ENCODE measurements around the gene FAM180A.

Gene FAM180A

DNA sequence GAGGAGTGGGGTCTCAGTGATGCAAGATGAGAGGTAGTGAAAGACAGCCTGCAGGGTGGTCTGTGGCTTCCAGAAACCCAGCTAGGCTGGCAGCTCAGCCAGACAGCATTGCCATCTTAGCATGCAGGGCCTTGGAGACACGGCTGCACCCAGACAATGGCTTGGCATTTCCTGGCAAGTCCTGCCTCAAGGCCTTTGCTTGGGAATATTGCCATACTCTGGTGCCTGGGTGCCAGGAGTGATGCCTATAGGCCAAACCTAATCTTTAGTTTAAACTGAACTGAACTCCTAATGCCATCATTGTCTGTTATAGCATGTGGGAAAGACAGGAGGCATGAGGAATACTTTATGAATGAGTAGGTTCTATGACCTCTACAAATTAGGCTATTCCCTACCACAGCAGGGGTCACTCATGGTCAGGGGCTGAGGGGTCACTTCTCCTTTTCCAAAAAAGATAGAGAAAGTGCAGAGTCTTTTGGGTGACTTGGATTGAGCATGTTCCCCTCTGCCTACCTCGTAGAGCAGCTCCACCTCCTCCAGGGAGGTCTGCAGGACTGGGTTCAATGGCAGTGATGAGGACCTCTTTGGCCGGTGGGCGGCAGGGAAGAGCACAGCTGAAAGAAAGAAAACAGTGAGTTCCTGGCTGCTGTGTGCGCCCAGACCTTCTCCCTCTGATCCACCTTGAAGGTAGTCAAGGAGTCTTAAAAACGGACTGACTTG lies 11.9 kb downstream of the FAM180A start:
- no peak for DNase-seq

DNA sequence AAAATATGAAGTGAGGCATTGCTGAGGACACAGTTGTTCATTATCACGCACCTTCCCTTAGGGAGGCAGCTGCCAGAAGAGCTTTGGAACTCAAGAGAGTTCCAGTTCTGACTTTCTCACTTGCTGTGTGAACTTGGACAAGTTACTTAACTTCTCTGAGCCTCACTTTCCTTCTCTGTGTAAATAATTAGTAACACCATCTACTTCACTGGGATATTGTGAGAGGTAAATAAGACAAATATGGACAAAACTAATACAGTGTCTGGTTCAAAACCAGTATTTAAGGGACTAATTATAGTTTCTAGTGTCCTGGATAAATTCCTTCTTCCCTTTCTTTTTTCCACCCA lies 14.3 kb downstream of the FAM180A start:
- no peak for DNase-seq

DNA sequence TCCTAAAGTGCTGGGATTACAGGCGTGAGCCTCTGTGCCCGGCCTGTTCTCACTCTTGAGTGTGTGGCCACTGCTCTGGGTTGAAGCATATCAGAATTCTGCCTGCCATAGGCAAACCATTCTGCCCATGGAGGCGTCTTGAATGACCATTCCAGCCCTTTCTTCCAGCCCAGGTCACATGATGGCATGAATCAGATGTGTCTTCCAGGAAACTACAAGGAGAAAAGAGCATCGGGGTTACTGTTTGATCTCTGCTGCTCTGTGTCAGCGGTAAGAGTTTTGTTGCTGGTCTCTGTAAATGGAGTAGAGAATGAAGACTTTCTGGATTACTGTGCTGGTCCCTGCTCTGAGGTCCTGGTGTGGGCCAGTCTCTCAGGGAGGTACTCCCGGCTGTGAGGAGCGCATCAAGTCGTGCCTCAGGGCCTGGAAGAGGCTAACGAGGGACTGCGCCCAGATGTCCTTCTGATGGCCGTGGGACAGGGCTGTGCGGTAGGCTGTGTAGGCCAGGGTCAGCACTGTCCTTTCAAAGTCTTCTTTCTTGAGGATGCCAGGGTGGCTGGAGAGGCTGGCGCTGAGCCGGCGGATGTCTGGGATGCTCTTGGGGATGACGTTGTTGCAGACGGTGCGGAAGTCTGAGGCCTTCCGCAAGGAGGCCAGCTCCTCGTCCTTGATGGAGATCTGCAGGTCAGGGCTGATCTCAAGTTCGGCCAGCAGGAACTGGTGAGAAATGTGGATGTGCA lies 14.8 kb downstream of the FAM180A start:
- no peak for DNase-seq

DNA sequence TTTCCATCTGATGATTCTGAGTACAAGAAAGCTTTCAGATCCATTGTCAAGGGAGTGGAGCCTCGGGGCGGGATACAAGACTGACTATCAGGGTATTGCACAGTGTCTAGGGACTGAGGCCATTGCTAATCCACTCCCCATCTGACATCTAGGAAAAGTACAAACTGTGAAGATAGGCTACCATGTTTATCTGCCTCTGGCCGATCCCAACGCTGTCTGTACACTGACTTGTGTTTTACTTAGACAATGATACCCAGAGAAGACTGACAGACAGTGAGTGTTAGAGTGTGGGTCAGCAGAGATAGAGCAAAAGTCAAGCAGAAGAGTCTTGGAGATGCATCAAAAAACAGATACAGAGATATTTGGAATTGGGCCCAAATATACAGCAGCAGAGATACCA lies 17.5 kb downstream of the FAM180A start:
- no peak for DNase-seq

DNA sequence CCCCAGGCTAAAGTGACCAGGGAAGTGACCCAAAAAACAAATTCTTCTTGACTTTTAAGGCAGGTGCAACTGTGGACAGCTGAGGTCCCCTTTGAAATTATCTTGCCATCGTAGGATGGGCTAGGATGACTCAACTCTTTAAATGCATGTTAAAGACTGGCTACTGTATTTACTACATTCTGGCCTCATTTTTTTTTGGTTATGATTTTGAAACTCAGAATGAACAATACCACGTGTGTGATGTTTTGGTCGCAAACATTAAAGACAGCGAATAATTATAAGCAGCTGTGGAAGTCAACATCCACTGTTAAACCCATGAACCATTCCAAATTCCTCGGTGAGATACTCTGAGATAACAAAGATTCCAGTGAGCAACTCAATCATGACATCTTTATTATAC lies 19.4 kb downstream of the FAM180A start:
- no peak for DNase-seq

DNA sequence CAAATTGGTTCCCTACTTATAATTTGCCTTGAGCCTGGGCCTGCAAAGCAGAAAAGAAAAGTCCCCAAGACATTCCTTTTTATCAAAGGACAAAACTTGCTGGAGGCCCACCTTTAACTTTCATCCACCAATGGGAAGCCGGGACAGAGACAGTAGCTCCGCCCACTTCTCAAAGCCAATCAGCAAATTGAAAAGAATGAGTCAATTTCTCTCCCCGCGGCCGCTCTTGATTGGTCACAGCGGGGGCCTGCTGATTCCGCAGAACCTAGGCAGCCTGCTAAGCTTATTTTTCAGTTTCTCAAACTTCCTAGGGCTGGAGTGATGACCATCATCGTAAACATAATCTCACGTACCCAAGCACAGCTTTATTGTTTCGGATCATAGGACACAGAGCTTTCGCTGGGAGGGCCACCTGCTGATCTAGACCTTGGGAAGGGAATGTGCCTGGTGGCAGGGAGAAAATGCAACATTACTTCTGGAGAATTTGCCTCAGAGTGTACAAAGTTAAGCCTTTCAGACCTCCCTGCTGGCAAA lies 20.4 kb downstream of the FAM180A start, which contains the start of gene SLC13A4:
TSS of gene SLC13A4 (minus strand) at position 51 of the 534 bp plus-strand sequence. CDS start 690 bp downstream, outside the sequence.
- no peak for DNase-seq

DNA sequence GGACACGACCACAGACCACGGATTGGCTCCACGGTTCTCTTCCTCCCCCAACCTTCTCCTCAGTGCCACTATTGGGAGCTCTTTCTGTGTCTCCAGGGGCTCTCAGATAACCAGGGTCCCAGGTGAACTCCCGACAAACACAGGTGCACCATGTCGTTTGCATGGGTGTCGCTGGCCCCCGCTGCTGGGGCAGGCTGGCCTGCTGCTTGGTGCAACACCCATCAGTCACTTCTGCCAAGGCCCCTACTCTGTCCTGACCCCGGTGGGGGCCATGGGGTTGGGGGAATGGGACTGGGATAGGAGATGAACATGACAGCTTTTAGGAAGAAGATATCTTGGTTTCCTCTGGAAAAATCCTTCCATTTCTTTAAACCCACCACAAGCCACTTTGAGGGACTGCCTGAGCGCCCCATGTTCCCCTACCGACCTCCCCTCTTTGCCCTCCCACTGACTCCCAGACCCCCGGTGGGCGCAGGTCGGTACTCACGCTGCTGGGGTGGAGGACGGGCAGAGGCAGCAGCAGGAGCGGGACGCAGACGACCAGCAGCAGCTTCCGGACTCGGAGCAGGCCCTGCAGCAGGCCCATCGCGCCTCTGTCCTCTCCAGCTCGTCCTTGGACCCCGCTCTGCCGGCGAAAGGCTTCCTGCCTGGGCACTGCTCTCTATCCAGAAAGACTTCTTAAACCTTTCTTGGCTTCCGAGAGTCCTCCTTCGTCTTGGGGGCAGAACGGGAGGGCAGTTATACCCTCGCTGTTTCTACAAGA lies 21.5 kb downstream of the FAM180A start:
- no peak for DNase-seq

DNA sequence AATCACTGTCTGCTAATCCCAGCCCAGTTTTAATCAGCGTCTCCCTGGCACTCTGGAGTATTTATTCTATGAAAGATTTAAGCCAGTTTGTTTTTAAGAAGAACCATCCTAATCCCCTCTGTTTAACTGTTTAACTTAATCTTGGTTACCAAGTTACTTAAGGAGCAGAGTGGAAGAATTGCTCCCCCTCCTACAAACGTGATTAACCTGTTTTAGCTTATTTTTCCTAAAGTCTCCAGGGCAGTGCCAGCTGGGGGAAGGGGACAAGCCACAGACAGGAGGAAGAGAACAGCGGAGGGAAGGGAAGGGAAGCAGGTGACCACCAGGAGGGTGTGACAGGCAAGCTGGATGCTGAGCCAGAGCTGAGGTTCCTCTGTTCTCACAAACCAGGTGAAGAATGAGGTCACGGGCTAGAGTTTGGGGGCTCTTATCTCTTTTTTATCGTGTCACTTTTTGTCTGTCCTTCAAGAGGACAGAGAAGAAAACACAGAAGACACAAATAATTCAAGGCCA lies 22.3 kb downstream of the FAM180A start:
- DNase-seq: no peak

DNA sequence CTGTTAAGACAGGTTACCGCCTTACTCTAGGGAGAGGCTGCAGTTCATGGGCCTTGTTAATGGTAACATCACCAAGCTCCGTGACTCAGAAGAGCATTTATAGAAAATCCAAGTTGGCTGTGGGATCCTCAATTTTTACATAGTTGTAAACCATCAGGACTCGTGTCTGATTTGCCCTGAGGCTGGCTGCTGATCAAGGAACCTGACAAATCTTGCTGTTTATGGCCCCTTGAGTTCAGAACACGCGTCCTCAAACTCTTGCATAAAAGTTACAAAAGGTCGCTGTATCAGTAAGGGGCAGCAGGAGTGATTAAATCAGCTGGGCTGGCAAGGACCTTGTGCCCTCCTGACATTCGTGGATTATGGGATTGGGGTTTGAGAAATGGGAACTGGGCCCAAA lies 25.2 kb downstream of the FAM180A start:
- no peak for DNase-seq

DNA sequence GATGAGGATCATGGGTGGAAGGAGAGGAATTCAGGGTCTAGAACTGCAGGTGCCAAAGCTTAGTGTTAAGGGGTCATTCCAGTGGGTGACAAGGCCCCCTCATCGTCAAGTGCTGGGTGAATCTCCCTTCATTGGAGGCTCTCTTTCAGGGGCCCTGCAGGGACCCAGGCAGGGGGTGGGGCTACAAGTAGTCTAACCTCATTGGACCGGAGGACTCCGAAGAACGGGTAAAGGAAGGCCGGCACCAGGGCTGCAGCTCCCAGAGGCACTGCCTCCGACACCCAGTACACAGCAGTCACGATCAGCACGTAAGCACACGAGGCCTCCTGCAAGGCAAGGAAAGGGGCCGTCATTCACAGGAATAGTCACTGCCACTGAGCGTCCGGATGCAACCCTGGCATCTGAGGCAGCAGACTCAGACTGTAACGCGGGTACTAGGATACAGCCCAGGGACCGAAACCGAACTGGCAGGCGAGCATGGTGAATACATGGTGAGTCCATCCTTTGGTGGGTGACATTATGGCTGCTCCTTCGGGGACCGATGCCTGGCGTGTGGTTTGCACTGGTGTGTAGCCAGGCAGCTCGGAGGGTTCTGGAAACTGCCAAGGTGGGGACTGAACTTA lies 27.3 kb downstream of the FAM180A start:
- no peak for DNase-seq

DNA sequence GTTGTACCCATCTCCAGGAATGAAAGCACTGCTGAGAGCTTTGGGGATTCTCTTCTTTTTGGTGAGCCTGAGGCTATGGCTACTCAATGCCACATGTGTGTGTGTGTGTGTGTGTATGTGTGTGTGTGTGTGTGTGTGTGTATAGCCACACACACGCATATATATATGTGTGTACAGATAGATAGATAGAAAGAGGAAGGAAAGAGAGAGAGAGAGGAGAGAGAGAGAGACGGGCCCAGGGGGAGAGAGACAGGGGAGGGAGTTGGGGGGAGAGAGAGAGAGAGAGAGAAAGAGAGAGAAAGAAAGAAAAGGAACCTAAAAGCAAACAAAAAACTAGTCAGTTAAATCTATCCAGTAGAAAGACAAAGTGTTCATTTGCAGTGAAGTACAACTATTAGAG lies 28.9 kb downstream of the FAM180A start:
- DNase-seq: no peak

DNA sequence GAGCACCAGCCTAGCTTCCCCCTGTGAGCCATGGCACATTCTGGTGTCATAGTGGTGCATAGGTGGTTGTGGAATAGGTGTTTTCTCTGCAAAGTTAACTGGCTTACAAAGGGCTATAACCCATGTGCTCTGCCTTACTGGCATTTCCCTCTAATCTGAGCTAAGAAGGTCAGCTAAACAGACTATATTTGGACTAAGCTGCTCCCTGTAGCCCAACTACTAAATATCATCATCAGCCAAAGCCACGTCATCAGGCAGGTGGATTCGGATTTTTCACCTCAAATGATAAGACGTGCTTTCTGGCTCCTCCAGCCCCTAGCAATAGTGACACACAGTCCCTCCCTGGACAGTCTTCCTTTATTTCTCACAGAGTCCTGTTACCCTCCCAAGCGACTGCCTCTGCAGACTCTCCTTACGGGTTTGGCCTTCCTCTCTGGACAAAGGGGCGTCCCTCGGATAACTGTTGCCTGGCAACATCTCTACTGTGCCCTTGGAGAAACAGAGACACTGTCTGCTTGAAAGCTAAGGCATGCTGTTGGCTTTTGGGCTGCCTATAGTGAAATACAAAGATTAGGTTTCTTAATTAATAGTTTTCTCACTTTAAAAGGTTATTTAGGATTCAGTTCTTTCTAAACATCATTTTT lies 29.7 kb downstream of the FAM180A start:
- no peak for DNase-seq

DNA sequence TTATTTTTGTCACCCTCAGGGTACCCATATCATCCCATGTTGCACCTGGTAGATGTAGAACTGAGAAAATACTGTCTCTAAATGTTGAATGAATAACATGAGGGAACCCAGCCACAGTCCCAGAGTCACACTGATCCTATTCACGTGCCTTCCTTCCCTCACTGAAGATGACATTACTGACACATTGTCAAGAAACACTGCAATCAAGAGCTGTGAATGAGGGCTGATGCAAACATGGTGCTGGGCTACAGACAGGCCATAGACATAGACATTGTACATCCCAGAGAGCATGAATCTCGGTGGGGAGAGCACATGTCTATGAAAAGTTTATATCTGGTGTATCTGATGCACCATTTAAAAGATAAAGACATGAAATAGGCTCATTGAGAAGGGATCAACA lies 30.4 kb downstream of the FAM180A start:
- DNase-seq: no peak

DNA sequence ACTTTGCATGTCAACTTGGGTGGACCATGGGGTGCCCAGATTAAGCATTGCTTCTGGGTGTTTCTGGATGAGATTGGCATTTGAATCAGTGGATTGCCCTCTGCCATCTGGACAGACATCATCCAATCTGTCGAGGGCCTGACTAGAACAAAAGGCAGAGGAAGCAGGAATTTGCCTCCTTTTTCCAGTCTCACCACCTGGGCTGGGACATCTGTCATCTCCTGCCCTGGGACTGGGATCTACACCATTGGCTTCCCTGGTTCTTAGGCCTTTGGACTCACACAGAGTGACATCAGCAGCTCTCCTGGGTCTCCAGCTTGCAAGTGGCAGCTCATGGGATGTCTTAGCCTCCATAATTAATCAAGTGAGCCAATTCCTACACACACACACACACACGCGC lies 30.9 kb downstream of the FAM180A start:
- DNase-seq: no peak

DNA sequence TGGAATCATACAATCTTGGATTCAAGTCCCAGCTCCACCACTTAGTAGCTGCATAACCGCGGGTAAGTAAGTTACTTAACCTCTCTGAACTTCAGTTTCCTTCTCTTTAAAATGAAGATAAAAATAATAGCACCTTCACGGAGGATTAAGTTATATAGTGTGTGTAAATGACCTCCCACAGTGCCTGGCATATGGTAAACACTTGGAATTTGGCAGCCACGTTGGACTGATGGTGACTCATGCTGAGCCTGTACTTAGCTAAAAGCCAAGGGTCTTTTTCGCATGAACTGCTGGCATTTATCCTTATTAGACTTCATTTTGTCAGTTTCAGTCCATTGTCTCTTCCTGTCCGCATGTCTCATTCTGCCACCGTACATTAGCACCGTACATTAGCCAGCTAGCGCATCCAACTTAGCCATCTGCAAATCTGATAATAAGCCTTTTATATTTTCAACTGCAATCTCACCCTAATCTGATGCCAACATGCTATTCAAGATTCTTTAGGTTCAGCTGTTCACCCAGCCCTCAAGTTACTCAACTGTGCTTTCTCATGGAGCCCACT lies 31.9 kb downstream of the FAM180A start:
- no peak for DNase-seq

DNA sequence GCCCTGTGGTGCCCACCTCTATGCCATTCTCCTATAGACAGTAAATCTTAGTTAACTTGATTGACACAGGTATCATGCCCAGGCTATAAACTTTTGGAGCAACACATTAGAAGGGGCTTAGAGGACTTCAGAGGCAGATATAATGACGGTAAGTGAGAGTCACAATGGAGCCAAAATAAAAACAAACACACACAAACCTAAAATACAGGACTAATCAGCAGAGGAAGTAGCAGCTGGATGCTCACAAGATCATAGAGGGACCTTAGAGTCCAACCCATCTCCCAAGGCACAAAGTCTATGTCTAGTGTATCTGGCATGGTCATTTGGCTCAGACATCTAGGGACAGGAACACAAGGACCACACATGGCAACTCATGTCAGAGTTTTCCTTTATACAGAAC lies 32.9 kb downstream of the FAM180A start:
- DNase-seq: no peak

DNA sequence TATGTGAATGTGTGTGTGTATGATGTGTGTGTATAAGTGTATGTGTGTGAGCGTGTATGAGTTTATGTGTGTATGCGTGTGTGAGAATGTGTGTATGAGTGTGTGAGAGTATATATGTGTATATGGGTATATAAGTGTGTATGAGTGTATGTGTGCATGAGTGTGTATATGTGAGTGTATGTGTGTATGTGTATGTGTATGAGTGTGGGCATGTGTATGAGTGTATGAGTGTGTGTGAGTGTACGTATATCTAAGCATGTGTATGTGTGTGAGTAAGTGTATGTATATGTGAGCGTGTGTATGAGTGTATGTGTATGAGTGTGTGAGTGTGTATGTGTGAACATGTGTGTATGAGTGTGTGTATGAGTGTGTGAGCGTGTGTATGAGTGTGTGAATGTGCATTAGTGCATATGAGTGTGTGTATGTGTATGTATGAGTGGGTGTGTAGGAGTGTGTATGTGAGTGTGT lies 33.5 kb downstream of the FAM180A start:
- DNase-seq: no peak

DNA sequence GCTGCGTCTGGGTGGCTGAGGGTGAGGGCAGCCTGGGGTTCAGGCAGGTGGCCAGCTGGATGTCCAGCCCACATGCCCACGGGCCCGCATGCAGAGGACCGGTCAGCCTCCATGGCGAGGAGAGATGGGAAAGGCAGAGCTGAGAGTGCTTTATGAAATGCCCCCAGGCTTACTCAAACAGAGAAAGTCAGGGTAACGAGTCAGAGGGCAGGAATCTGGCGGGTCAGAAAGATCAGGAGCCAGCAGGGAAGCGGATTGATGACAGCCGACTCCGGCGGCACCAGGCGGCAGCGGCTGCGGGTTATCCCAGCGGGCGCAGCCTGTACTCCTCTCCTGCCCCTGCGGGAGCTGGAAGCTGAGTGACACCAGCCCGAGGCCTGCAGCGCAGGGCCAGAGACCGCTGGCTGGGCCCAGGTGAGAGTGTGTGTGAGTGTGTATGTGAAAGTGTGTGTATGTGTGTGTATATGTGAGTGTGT lies 34.0 kb downstream of the FAM180A start:
- DNase-seq: no peak

DNA sequence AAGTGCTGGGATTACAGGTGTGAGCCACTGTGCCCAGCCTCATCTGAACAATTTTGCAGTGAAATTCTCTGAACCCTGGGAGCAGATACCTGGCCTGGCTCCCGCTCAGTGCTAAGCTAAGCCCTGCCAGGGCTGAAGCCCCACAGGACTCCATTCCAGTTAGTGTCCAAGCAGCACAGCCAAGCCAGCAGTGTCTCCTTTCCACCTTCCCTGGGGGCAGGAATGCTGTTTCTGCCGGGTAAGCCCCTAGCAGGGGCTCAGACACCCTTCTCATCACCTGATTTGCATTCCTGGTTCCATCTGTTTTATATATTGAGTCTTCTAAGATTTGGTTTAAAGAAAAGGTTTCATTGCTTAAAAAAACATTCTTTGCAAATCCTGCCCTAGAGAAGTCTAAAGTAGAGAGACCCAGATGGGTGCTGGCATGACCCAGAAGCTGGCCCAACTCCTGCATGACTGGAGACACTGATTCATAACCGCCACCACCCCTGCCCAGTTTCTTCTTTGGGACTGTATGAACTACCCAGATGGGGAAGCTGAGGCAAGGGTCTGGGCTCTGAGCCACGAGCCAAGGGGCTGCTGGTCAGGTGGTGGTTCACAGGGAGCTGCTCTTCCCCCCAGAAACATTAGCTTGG lies 34.7 kb downstream of the FAM180A start:
- no peak for DNase-seq

DNA sequence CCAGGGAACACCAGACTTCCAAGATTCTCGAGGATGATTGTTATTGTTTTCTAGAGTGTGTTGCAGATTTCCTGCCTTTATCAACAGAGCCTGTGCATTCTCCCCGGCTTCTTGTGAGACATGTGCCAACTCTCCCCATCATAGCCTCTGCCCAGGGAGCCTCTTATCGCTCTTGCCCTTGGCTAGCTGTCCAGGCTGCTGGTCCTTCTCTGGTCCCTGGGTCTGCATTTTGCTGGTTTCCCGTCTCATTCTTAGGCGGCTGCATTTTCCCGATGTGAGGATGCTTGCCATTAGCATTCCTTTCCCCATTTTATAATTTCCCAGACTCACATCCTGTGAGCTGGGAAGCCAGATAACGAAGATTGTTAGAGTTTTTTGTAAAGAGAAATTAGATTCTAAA lies 35.8 kb downstream of the FAM180A start:
- DNase-seq: no peak

DNA sequence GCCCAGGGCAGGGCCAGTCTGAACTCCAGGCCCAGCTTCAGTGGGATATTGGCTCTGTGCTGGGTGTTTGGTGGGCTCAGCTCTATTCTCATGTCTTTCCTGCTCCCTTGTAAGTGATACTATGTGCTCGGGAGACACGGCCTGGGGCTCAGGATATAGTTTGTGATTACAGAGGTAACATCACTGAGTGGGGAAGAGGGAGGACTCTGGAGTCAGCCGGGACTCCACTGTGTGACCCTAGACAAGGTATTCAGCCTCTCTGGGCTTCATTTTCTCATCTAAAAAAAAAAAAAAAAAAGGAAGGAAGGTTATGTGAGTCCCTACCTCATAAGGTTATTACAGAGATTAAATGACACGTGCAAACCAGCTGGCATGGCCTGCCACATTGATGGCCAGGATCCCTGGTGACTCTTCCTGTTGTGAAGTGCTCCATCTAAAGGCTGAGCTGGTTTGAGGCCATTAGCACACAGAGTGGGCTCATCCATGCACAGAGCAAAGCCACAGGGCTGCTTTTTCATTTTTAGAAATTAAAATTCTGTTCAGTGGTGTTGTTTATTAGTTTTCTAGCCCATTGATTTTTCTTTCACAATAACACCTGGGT lies 36.3 kb downstream of the FAM180A start:
- no peak for DNase-seq

All from NCI-H1930 (cell line).